HepG2 (cell line): ENCODE results near the gene MAPK6. TPM values are rescaled to one million over a fixed set of nuclear protein-coding genes. Genes with fewer than 3 reads are reported as not detected.
"Not testable (repeated sequence)": the region's sequence is repeated elsewhere in the genome, so short reads cannot be mapped to it uniquely, and the experiment has no call there.

Experiments used
- ATAC-seq: fragments of 200-7000 bp; cut with Tn5 transposase; 3 replicates; pipeline ENCODE4 v1.9.1; 2020; ENCODE audit warnings: mild to moderate bottlenecking, moderate library complexity
- BruUV-seq: library from RNA; stranded (reverse); fragments of 400-500 nt; replicated peaks from 2 replicates; lab custom pipeline; 2021; lab: Mats Ljungman, UMichigan
- CTCF ChIA-PET: fragments of 300-600 bp; formaldehyde crosslinking; extraction: SDS; loops from one replicate; lab custom pipeline; 2021; ENCODE audit warnings: low total read pairs, inconsistent platforms, low intra/inter-chr PET ratio; lab: Yijun Ruan, JAX
- POLR2A ChIA-PET: fragments of 350-600 bp; sonication (Branson Sonifier 250); formaldehyde crosslinking; loops from one replicate; lab custom pipeline; 2020; ENCODE audit warnings: antibody characterized with exemption, inconsistent platforms; lab: Yijun Ruan, JAX
- DNase-seq: peaks from one replicate; pipeline ENCODE4 v3.0.0-alpha.2; 2015; ENCODE audit warnings: low spot score
- FAIRE-seq: peaks from 3 replicates; lab custom pipeline; 2011; peaks lifted over from hg19 to GRCh38; lab: Jason Lieb, UNC
- H2AFZ ChIP-seq: one replicate; pipeline ENCODE4 v1.6.1; 2011; ENCODE audit warnings: low read length, inconsistent platforms
- H3K27ac ChIP-seq: fragments of 300-600 bp; 3 replicates; pipeline ENCODE4 v1.8.0; 2011; ENCODE audit warnings: mixed run types, mild to moderate bottlenecking, mixed read lengths, low read length, inconsistent platforms; ENCODE audit not compliant: insufficient read depth; ENCODE audit errors: extremely low read length
- H3K27me3 ChIP-seq, 2 experiments: fragments of 200-600 bp in 1 of 2; 2 replicates in 1 of 2; 3 replicates in 1 of 2; pipeline versions ENCODE4 v1.6.0 to v1.8.0; 2011; ENCODE audit warnings: low read length in 2 of 2, mild to moderate bottlenecking in 2 of 2, moderate library complexity in 2 of 2, inconsistent platforms in 1 of 2; ENCODE audit not compliant: insufficient read depth in 2 of 2, control insufficient read depth in 1 of 2
- H3K36me3 ChIP-seq, 2 experiments: fragments of 200-600 bp in 1 of 2; replicated peaks in 1 of 2; 2 replicates in 1 of 2; 3 replicates in 1 of 2; pipeline versions ENCODE4 v1.5.1 to v1.8.0; 2011; ENCODE audit warnings: low read length in 2 of 2, inconsistent platforms in 1 of 2; ENCODE audit not compliant: insufficient read depth in 2 of 2, control insufficient read depth in 1 of 2
- H3K4me1 ChIP-seq: 2 replicates; pipeline ENCODE4 v1.5.1; 2012; ENCODE audit warnings: low read length, inconsistent platforms; ENCODE audit not compliant: insufficient read depth
- H3K4me2 ChIP-seq: 2 replicates; pipeline ENCODE4 v1.6.0; 2011; ENCODE audit warnings: low read depth, low read length, inconsistent platforms
- H3K4me3 ChIP-seq, 3 experiments: fragments of 200-600 bp in 1 of 3; sonication (generic), shearing (Covaris generic) in 1 of 3; replicated peaks in 1 of 3; 2 replicates each; pipeline ENCODE4 v1.5.1; 2011 to 2016; ENCODE audit warnings: low read length in 3 of 3, inconsistent platforms in 2 of 3, low read depth in 2 of 3, mild to moderate bottlenecking in 2 of 3, control low read depth in 1 of 3, mixed read lengths in 1 of 3; ENCODE audit not compliant: insufficient read depth in 1 of 3
- H3K79me2 ChIP-seq: one replicate; pipeline ENCODE4 v1.6.1; 2011; ENCODE audit warnings: low read length, inconsistent platforms; ENCODE audit not compliant: insufficient read depth
- H3K9ac ChIP-seq: 2 replicates; pipeline ENCODE4 v1.6.0; 2011; ENCODE audit warnings: mild to moderate bottlenecking, low read depth, low read length, inconsistent platforms; ENCODE audit not compliant: insufficient read depth
- H3K9me3 ChIP-seq: 2 replicates; pipeline ENCODE4 v1.5.1; 2012; ENCODE audit warnings: mild to moderate bottlenecking, low read length
- H4K20me1 ChIP-seq: 2 replicates; pipeline ENCODE4 v1.6.0; 2011; ENCODE audit warnings: inconsistent platforms, mild to moderate bottlenecking, low read length, moderate library complexity; ENCODE audit not compliant: insufficient read depth
- FOXA1 ChIP-seq, 2 experiments: fragments of 450-650 bp in 1 of 2; sonication (generic) in 1 of 2; formaldehyde crosslinking in 1 of 2; IDR thresholded peaks; 2 replicates each; pipeline versions ENCODE4 v1.4.0 to v1.6.1; 2016 to 2020; ENCODE audit warnings: missing genetic modification reagents in 1 of 2
- ZBTB38 ChIP-seq: sonication (generic); formaldehyde crosslinking; IDR thresholded peaks from 2 replicates; pipeline ENCODE4 v1.5.1; 2020; ENCODE audit warnings: mild to moderate bottlenecking, missing genetic modification reagents
- ZNF121 ChIP-seq: sonication (generic); formaldehyde crosslinking; IDR thresholded peaks from 2 replicates; pipeline ENCODE4 v1.5.0; 2020; ENCODE audit warnings: mild to moderate bottlenecking, missing genetic modification reagents
- ZNF687 ChIP-seq: sonication (generic); formaldehyde crosslinking; IDR thresholded peaks from 2 replicates; pipeline ENCODE4 v1.5.1; 2020; ENCODE audit warnings: mild to moderate bottlenecking, missing genetic modification reagents, moderate library complexity
- ZNF770 ChIP-seq: sonication (generic); formaldehyde crosslinking; IDR thresholded peaks from 2 replicates; pipeline ENCODE4 v1.5.0; 2020; ENCODE audit warnings: mild to moderate bottlenecking, missing genetic modification reagents
- WGBS: methylation state at CpG from one replicate; pipeline ENCODE4 v1.1.6; 2017; ENCODE audit warnings: low lambda C conversion rate; 5-methylcytosine and 5-hydroxymethylcytosine counted together
- in situ Hi-C: cut with HindIII; loops from 2 replicates; pipeline ENCODE4 v1.10.0; 2017; ENCODE audit warnings: low pct_unique_long_range_greater_than_20kb; ENCODE audit not compliant: extremely low pct_ligation_motif_present
- intact Hi-C: fragments of 100-400 bp; cut with micrococcal nuclease; formaldehyde crosslinking; loops from one replicate; pipeline ENCODE4 v1.10.0; 2022; ENCODE audit not compliant: unreplicated experiment
- polyA plus RNA-seq, 8 experiments: library from polyadenylated mRNA; depleted of rRNA in 3 of 8; stranded (reverse) in 7 of 8; unstranded in 1 of 8; fragments of >200 nt; fragmentation: Illumina TruSeq in 4 of 8; extraction: Trizol in 4 of 8; gene quantifications; 2 replicates each; pipeline versions ENCODE4 v1.2.1 to v1.2.3, GENCODE V29; 2011 to 2016; ENCODE audit warnings: low read depth in 4 of 8, missing spikeins in 1 of 8, mixed read lengths in 1 of 8; ENCODE audit not compliant: insufficient read depth in 1 of 8
- total RNA-seq, 5 experiments: library from RNA; depleted of rRNA; stranded (reverse); fragments of >200 nt; fragmentation: Illumina TruSeq; extraction: Trizol; gene quantifications; 2 replicates each; pipeline ENCODE4 v1.2.3, GENCODE V29; 2016; ENCODE audit warnings: low read depth in 1 of 5

The MAPK6 gene
- total and polyA plus RNA-seq, 2 of the 13 experiments (the other 11 are each of a cell fraction or from before 2014, with no cell fraction given), result 89.5 to 99.7 TPM

DNA sequence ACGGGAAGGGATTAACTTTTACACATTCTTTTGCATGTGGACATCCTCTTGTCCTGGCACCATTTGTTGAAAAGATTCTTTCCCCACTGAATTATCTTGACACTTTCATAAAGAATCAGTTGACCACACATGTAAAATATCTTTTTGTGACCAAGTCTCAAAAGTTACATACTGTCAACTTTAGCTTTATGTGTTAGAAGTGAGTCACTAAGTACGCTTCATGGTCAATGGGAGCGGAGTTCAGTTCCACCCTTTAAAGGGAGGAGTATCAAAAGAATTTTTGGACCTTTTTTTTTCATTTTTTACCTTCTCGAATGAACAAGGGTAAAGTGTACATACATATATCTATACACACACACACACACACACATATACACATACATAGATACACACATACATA is 35.4 kb downstream of the MAPK6 start (continued):
- TF ChIP-seq FOXA1 (IDR thresholded peaks at IDR 0.05), result peak; percentile 54; the same call in 1 of the 2 replicates
- TF ChIP-seq FOXA1 (CRISPR knock-in tag; IDR thresholded peaks at IDR 0.05), result peak; percentile 52; the same call in 1 of the 2 replicates

DNA sequence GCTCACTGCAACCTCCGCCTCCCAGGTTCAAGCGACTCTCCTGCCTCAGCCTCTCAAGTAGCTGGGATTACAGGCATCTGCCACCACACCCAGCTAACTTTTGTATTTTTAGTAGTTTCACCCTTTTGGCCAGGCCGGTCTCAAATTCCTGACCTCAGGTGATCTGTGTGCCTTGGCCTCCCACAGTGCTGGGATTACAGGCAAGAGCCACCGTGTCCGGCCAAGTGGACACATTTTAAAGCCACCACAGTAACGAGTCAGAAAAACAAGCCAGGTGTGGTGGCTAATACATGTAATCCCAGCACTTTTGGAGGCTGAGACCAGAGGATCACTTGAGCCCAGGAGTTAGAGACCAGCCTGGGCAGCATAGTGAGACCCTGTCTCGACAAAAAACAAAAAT is 35.8 kb downstream of the MAPK6 start:
- BruUV-seq, ATAC-seq, H3K4me3 ChIP-seq, H3K4me2 ChIP-seq, in situ Hi-C loops, H3K27me3 ChIP-seq, H3K9ac ChIP-seq, H2AFZ ChIP-seq, CTCF ChIA-PET, H3K9me3 ChIP-seq: not testable (repeated sequence)
- POLR2A ChIA-PET, result interaction anchor here (1.2 kb wide), 1 partner anchor 83 kb away, joined by 3 read pairs; the partner anchor contains the start of gene LEO1
- peaks cover 15% of the 10 kb centered on the region for H4K20me1 ChIP-seq
- 88% methylated on average over 7 of the region's 7 CpGs for WGBS
- peaks cover 27% of the 10 kb centered on the region for H3K79me2 ChIP-seq
- TF ChIP-seq ZNF121 (CRISPR knock-in tag) (peak; percentile 85), ZNF687 (CRISPR knock-in tag) (peak; percentile 29; the same call in 1 of the 2 replicates), ZBTB38 (CRISPR knock-in tag) (peak; percentile 40; the same call in 1 of the 2 replicates), ZNF770 (CRISPR knock-in tag) (peak; percentile 40; the same call in 1 of the 2 replicates)
- TF ChIP-seq, all 625 proteins: peak for 4; not testable (repeated sequence) for 621
- H3K36me3 ChIP-seq, result peaks cover 26 to 74% of the 10 kb centered on the region in 2 experiments
- peaks cover 42% of the 10 kb centered on the region for H3K4me1 ChIP-seq
- DNase-seq, intact Hi-C loops, FAIRE-seq: not testable (repeated sequence)
- H3K27ac ChIP-seq, result peak overlapping the region; percentile 35
